Fibroblast of skin of left biceps (primary cell): ENCODE data around the gene ANXA11.

Experiments
- DNase-seq, 2 experiments: peaks; one replicate each; pipeline ENCODE4 v3.0.0-alpha.2; 2013; ENCODE audit warnings: low read depth in 2 of 2

The ANXA11 gene

GRCh38 chr10:80188713-80189112 lies 16.6 kb downstream of the ANXA11 start:
- no peak for DNase-seq

- DNase-seq: no peak
These were observed 17.6 kb downstream of the ANXA11 start for GRCh38 chr10:80187465-80188409.

- no peak for DNase-seq
These were observed 18.3 kb downstream of the ANXA11 start for GRCh38 chr10:80187060-80187459.

GRCh38 chr10:80186364-80187012 lies 18.8 kb downstream of the ANXA11 start:
- no peak for DNase-seq

- DNase-seq: no peak
These were observed 19.6 kb downstream of the ANXA11 start for GRCh38 chr10:80185578-80186299.

- DNase-seq: no peak
These were observed 21.0 kb downstream of the ANXA11 start for GRCh38 chr10:80184291-80184690.

GRCh38 chr10:80183436-80183835 lies 21.9 kb downstream of the ANXA11 start:
- no peak for DNase-seq

- DNase-seq: no peak
These were observed 22.4 kb downstream of the ANXA11 start for GRCh38 chr10:80182986-80183385.

GRCh38 chr10:80177781-80178636 lies 27.3 kb downstream of the ANXA11 start:
- DNase-seq: no peak

- DNase-seq: no peak
These were observed 28.8 kb downstream of the ANXA11 start for GRCh38 chr10:80176526-80176925.

- no peak for DNase-seq
These were observed 30.5 kb downstream of the ANXA11 start for GRCh38 chr10:80174641-80175395.

- DNase-seq: no peak
These were observed 31.9 kb downstream of the ANXA11 start for GRCh38 chr10:80173466-80173865.

- DNase-seq: no peak
These were observed 32.4 kb downstream of the ANXA11 start for GRCh38 chr10:80172896-80173295.

GRCh38 chr10:80171248-80171660 lies 34.1 kb downstream of the ANXA11 start:
- DNase-seq: no peak

- DNase-seq: no peak
These were observed 34.7 kb downstream of the ANXA11 start for GRCh38 chr10:80170641-80171040.

GRCh38 chr10:80170026-80170425 lies 35.3 kb downstream of the ANXA11 start:
- DNase-seq: no peak

- no peak for DNase-seq
These were observed 36.5 kb downstream of the ANXA11 start for GRCh38 chr10:80168679-80169380.

- DNase-seq: no peak
These were observed 37.2 kb downstream of the ANXA11 start for GRCh38 chr10:80168162-80168511.

- DNase-seq: no peak
These were observed 37.7 kb downstream of the ANXA11 start for GRCh38 chr10:80167471-80168161.
